Thoracic aorta (tissue), 2 donors: ENCODE measurements around the gene HPCAL4. TPM values are rescaled to one million over a fixed set of nuclear protein-coding genes. Genes with fewer than 3 reads are reported as not detected.

Source experiments
- ATAC-seq: fragments of 150-250 bp; one replicate; pipeline ENCODE4 v1.8.0; 2017; ENCODE audit warnings: low read depth; ENCODE audit not compliant: insufficient number of reproducible peaks, low FRiP score
- DNase-seq: peaks from one replicate; pipeline ENCODE4 v3.0.0-alpha.2; 2020; ENCODE audit warnings: low spot score
- H3K27ac ChIP-seq, 2 donors: fragments of 200-600 bp; sonication (generic); 1 replicate in 1 of 2; 2 replicates in 1 of 2; pipeline ENCODE4 v1.5.1; 2016; ENCODE audit warnings: mild to moderate bottlenecking in 2 of 2, moderate library complexity in 2 of 2
- H3K27me3 ChIP-seq: fragments of 200-600 bp; sonication (generic); replicated peaks from 2 replicates; pipeline ENCODE4 v1.6.0; 2016; ENCODE audit warnings: mild to moderate bottlenecking; ENCODE audit not compliant: insufficient read depth
- H3K36me3 ChIP-seq: fragments of 200-600 bp; sonication (generic); one replicate; pipeline ENCODE4 v1.5.1; 2016
- H3K4me1 ChIP-seq, 2 donors: fragments of 200-600 bp; sonication (generic); 1 replicate in 1 of 2; 2 replicates in 1 of 2; pipeline versions ENCODE4 v1.5.1 to v1.6.0; 2016; ENCODE audit warnings: low read depth in 2 of 2, mild to moderate bottlenecking in 1 of 2; ENCODE audit not compliant: control insufficient read depth in 1 of 2
- H3K4me3 ChIP-seq: fragments of 200-600 bp; sonication (generic); 2 replicates; pipeline ENCODE4 v1.5.1; 2016; ENCODE audit warnings: mild to moderate bottlenecking
- H3K9me3 ChIP-seq: fragments of 200-600 bp; sonication (generic); 2 replicates; pipeline ENCODE4 v1.5.1; 2016
- CTCF ChIP-seq: fragments of 200-600 bp; sonication (generic); IDR thresholded peaks from one replicate; pipeline ENCODE4 v1.5.1; 2019; ENCODE audit warnings: antibody characterized with exemption
- total RNA-seq, 2 donors: library from RNA; depleted of rRNA; stranded (reverse); fragments of >200 nt; gene quantifications; one replicate each; pipeline versions ENCODE4 v1.1.0 to v1.2.3, GENCODE V29; 2016

Gene HPCAL4
- total RNA-seq, 2 donors from 2014 or later, result 0.35 TPM; not detected in 1

- Histone ChIP-seq H3K9me3 (no peaks in the 10 kb centered on the region), H3K4me3 (peak overlapping the region; percentile 67), H3K27me3 (no peaks in the 10 kb centered on the region), H3K36me3 (peaks cover 41% of the 10 kb centered on the region), H3K4me1 (peaks cover 9 to 78% of the 10 kb centered on the region in 2 donors), H3K27ac (peak overlapping the region; percentile 78 to 90)
- no peak for TF ChIP-seq CTCF
- DNase-seq (no peak), ATAC-seq (no peak)
These were observed 57.8 kb downstream of the HPCAL4 start for GRCh38 chr1:39633422-39633821.

- no peak for TF ChIP-seq CTCF
- Histone ChIP-seq H3K4me1 (peaks cover 9 to 78% of the 10 kb centered on the region in 2 donors), H3K36me3 (peaks cover 43% of the 10 kb centered on the region), H3K27me3 (no peaks in the 10 kb centered on the region), H3K27ac (peak overlapping the region; percentile 78 to 90), H3K9me3 (no peaks in the 10 kb centered on the region), H3K4me3 (peak overlapping the region; percentile 67)
- DNase-seq, result no peak
- ATAC-seq, result no peak
These were observed 58.4 kb downstream of the HPCAL4 start for GRCh38 chr1:39632682-39633417.

- Histone ChIP-seq H3K27ac (peak overlapping the region; percentile 68 to 90), H3K27me3 (no peaks in the 10 kb centered on the region), H3K36me3 (peaks cover 43% of the 10 kb centered on the region), H3K9me3 (no peaks in the 10 kb centered on the region), H3K4me1 (peaks cover 9 to 78% of the 10 kb centered on the region in 2 donors), H3K4me3 (peak overlapping the region; percentile 67)
- ATAC-seq, result no peak
- no peak for TF ChIP-seq CTCF
- no peak for DNase-seq
These were observed 58.9 kb downstream of the HPCAL4 start for GRCh38 chr1:39632323-39632681.

- DNase-seq, result no peak
- peaks cover 43% of the 10 kb centered on the region for H3K36me3 ChIP-seq
- ATAC-seq, result no peak
- peaks cover 12 to 78% of the 10 kb centered on the region in 2 donors for H3K4me1 ChIP-seq
- H3K4me3 ChIP-seq, result peak overlapping the region; percentile 67
- H3K27me3 ChIP-seq, result no peaks in the 10 kb centered on the region
- no peak for TF ChIP-seq CTCF
- H3K9me3 ChIP-seq, result no peaks in the 10 kb centered on the region
- peak overlapping the region; percentile 68 to 90 for H3K27ac ChIP-seq
These were observed 59.6 kb downstream of the HPCAL4 start for GRCh38 chr1:39631361-39632322.

GRCh38 chr1:39628807-39629350 lies 62.4 kb downstream of the HPCAL4 start:
- Histone ChIP-seq H3K9me3 (no peaks in the 10 kb centered on the region), H3K4me1 (peaks cover 31 to 75% of the 10 kb centered on the region in 2 donors), H3K27ac (peak overlapping the region; percentile 96 to 98), H3K27me3 (no peaks in the 10 kb centered on the region), H3K4me3 (no peak overlapping the region), H3K36me3 (peaks cover 43% of the 10 kb centered on the region)
- ATAC-seq, result no peak
- no peak for TF ChIP-seq CTCF
- no peak for DNase-seq
